Transverse colon (tissue), 4 donors: Measurements from ENCODE around the gene NHLRC4.

Experiments used
- CTCF ChIP-seq, 5 experiments: fragments of 200-600 bp in 3 of 5; fragments of 450-650 bp in 2 of 5; sonication (generic) in 3 of 5; IDR thresholded peaks; 1 replicate in 2 of 5; 2 replicates in 3 of 5; pipeline ENCODE4 v1.5.1; 2016 to 2017; ENCODE audit warnings: antibody characterized with exemption in 5 of 5, inconsistent platforms in 3 of 5, mild to moderate bottlenecking in 2 of 5, moderate library complexity in 1 of 5
- EP300 ChIP-seq: sonication (generic); formaldehyde crosslinking; IDR thresholded peaks from one replicate; pipeline ENCODE4 v1.6.1; 2017; ENCODE audit warnings: antibody characterized with exemption, low read depth
- POLR2A ChIP-seq: fragments of 450-650 bp; IDR thresholded peaks from one replicate; pipeline ENCODE4 v1.6.1; 2016; ENCODE audit warnings: antibody characterized with exemption, mild to moderate bottlenecking, moderate library complexity
- POLR2AphosphoS5 ChIP-seq, 3 donors: sonication (generic); formaldehyde crosslinking; IDR thresholded peaks; one replicate each; pipeline ENCODE4 v1.6.1; 2016; ENCODE audit warnings: antibody characterized with exemption in 3 of 3

GRCh38 chr16:576197-576822 is 9.5 kb downstream of the NHLRC4 start:
- TF ChIP-seq CTCF (IDR thresholded peaks at IDR 0.05) (no peak), POLR2A (no peak), POLR2AphosphoS5 (IDR thresholded peaks at IDR 0.05) (no peak), EP300 (no peak)
